Caco-2 (cell line): ENCODE measurements around the gene CCDC148. TPM values are rescaled to one million over a fixed set of nuclear protein-coding genes. Genes with fewer than 3 reads are reported as not detected.

ENCODE experiments used
- BruUV-seq: library from RNA; stranded (reverse); fragments of 400-500 nt; replicated peaks from 2 replicates; lab custom pipeline; 2021; lab: Mats Ljungman, UMichigan
- CTCF ChIA-PET: fragments of 300-600 bp; sonication (Branson Sonifier 250); formaldehyde crosslinking; loops from one replicate; lab custom pipeline; 2022; ENCODE audit warnings: antibody characterized with exemption; lab: Charles Lee
- POLR2A ChIA-PET: fragments of 300-600 bp; sonication (Branson Sonifier 250); formaldehyde crosslinking; loops from one replicate; lab custom pipeline; 2022; ENCODE audit warnings: antibody characterized with exemption; lab: Charles Lee
- DNase-seq, 2 experiments: peaks; one replicate each; pipeline versions ENCODE4 v3.0.0 to v3.0.0-alpha.2; 2020 to 2022
- H3K27me3 ChIP-seq: replicated peaks from 2 replicates; pipeline ENCODE4 v1.6.0; 2011; ENCODE audit warnings: low read length; ENCODE audit not compliant: control insufficient read depth, insufficient read depth
- H3K36me3 ChIP-seq: 2 replicates; pipeline ENCODE4 v1.5.1; 2011; ENCODE audit warnings: low read length; ENCODE audit not compliant: control insufficient read depth, insufficient read depth
- H3K4me1 ChIP-seq: fragments of 250-450 bp; sonication (Bioruptor Pico); 2 replicates; pipeline ENCODE4 v1.5.1; 2020; ENCODE audit warnings: mild to moderate bottlenecking
- H3K4me3 ChIP-seq: 2 replicates; pipeline ENCODE4 v1.5.1; 2011; ENCODE audit warnings: low read depth, mild to moderate bottlenecking, control low read depth, low read length
- H3K9me3 ChIP-seq: fragments of 250-450 bp; sonication (Bioruptor Pico); 2 replicates; pipeline ENCODE4 v1.5.1; 2020; ENCODE audit warnings: mild to moderate bottlenecking, moderate library complexity
- H3K27ac Mint-ChIP-seq: one replicate; pipeline ENCODE4 v1.8.0; 2022; ENCODE audit warnings: mixed read lengths; ENCODE audit not compliant: unreplicated experiment
- H3K27me3 Mint-ChIP-seq: one replicate; pipeline ENCODE4 v1.8.0; 2022; ENCODE audit warnings: mixed read lengths; ENCODE audit not compliant: insufficient read depth, unreplicated experiment
- H3K36me3 Mint-ChIP-seq: one replicate; pipeline ENCODE4 v1.8.0; 2022; ENCODE audit warnings: mild to moderate bottlenecking, mixed read lengths; ENCODE audit not compliant: insufficient read depth, unreplicated experiment
- H3K4me1 Mint-ChIP-seq: one replicate; pipeline ENCODE4 v1.8.0; 2022; ENCODE audit warnings: low read depth, mixed read lengths; ENCODE audit not compliant: unreplicated experiment
- H3K4me3 Mint-ChIP-seq: one replicate; pipeline ENCODE4 v1.8.0; 2022; ENCODE audit warnings: mild to moderate bottlenecking, moderate library complexity, mixed read lengths; ENCODE audit not compliant: unreplicated experiment
- H3K9me3 Mint-ChIP-seq: one replicate; pipeline ENCODE4 v1.8.0; 2022; ENCODE audit warnings: mixed read lengths; ENCODE audit not compliant: unreplicated experiment
- CTCF ChIP-seq, 2 experiments: fragments of 200-600 bp in 1 of 2; IDR thresholded peaks; 1 replicate in 1 of 2; 2 replicates in 1 of 2; pipeline versions ENCODE4 v1.5.1 to v1.8.0; 2011 to 2022; ENCODE audit warnings: antibody characterized with exemption in 1 of 2, control low read depth in 1 of 2, inconsistent platforms in 1 of 2, low read depth in 1 of 2, low read length in 1 of 2, mild to moderate bottlenecking in 1 of 2, moderate library complexity in 1 of 2; ENCODE audit not compliant: insufficient read depth in 1 of 2, severe bottlenecking in 1 of 2, unreplicated experiment in 1 of 2
- intact Hi-C: fragments of 100-400 bp; cut with micrococcal nuclease; formaldehyde crosslinking; loops from one replicate; pipeline ENCODE4 v1.10.0; 2022; ENCODE audit not compliant: unreplicated experiment
- total RNA-seq: library from RNA; stranded (reverse); gene quantifications from 2 replicates; pipeline ENCODE4 v1.2.3, GENCODE V29; 2022

The CCDC148 gene
- total RNA-seq, 1 experiment from 2014 or later, result 6.3 TPM

- intact Hi-C loops, result no loop called here
- DNase-seq, result no peak
- ChIA-PET POLR2A (no interaction called here), CTCF (no interaction called here)
- Mint-ChIP-seq H3K36me3 (no peaks in the 10 kb centered on the region), H3K27ac (no peak overlapping the region), H3K4me1 (no peaks in the 10 kb centered on the region), H3K4me3 (no peak overlapping the region), H3K9me3 (no peaks in the 10 kb centered on the region), H3K27me3 (no peaks in the 10 kb centered on the region)
- no peaks in the 10 kb centered on the region for H3K9me3 ChIP-seq
- H3K27me3 ChIP-seq, result no peaks in the 10 kb centered on the region
- no peak for TF ChIP-seq CTCF (IDR thresholded peaks at IDR 0.05; ENCODE audit: insufficient read depth in 1 of 2, low read depth in 1 of 2, low read length in 1 of 2, severe bottlenecking in 1 of 2, unreplicated experiment in 1 of 2)
- H3K36me3 ChIP-seq, result no peaks in the 10 kb centered on the region
- H3K4me1 ChIP-seq, result no peaks in the 10 kb centered on the region
- no peak overlapping the region for H3K4me3 ChIP-seq
- BruUV-seq, result no TSS peak
These were observed 214.3 kb downstream of the CCDC148 start for GRCh38 chr2:158242280-158242679.

DNA sequence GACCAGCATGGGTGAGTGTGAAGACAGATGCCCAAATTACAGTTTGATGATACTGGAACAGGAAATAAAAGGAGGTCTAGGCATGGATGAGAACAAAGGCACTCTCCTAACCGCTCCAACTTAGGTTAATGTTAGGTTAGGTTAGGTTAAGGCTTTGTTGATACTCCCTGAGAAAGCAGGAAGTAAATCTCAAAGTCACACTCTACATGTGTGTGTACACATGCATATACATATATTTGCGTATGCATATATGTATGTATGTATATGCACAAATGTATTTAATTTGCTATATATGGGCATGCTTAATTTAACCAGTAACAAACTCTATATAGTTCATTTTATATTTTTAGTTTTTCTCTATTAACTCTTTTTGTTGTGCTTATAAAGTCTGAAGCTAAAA is 215.6 kb downstream of the CCDC148 start:
- DNase-seq, result no peak
- ChIA-PET POLR2A (interaction anchor here (0.6 kb wide), 1 partner anchor 290 kb away, joined by 3 read pairs; no protein-coding TSS in a partner anchor), CTCF (no interaction called here)
- Mint-ChIP-seq H3K9me3 (no peaks in the 10 kb centered on the region), H3K27ac (no peak overlapping the region), H3K4me1 (no peaks in the 10 kb centered on the region), H3K36me3 (no peaks in the 10 kb centered on the region), H3K27me3 (no peaks in the 10 kb centered on the region), H3K4me3 (no peak overlapping the region)
- Histone ChIP-seq H3K27me3 (no peaks in the 10 kb centered on the region), H3K9me3 (no peaks in the 10 kb centered on the region), H3K4me3 (no peak overlapping the region), H3K36me3 (no peaks in the 10 kb centered on the region), H3K4me1 (no peaks in the 10 kb centered on the region)
- intact Hi-C loops, result no loop called here
- no TSS peak for BruUV-seq
- no peak for TF ChIP-seq CTCF (IDR thresholded peaks at IDR 0.05; ENCODE audit: insufficient read depth in 1 of 2, low read depth in 1 of 2, low read length in 1 of 2, severe bottlenecking in 1 of 2, unreplicated experiment in 1 of 2)

- no peak for TF ChIP-seq CTCF (IDR thresholded peaks at IDR 0.05; ENCODE audit: insufficient read depth in 1 of 2, low read depth in 1 of 2, low read length in 1 of 2, severe bottlenecking in 1 of 2, unreplicated experiment in 1 of 2)
- Mint-ChIP-seq H3K27ac (no peak overlapping the region), H3K27me3 (no peaks in the 10 kb centered on the region), H3K36me3 (no peaks in the 10 kb centered on the region), H3K9me3 (no peaks in the 10 kb centered on the region), H3K4me3 (no peak overlapping the region), H3K4me1 (no peaks in the 10 kb centered on the region)
- BruUV-seq, result no TSS peak
- Histone ChIP-seq H3K27me3 (no peaks in the 10 kb centered on the region; the same call in 1 of the 2 replicates), H3K36me3 (no peaks in the 10 kb centered on the region), H3K9me3 (no peaks in the 10 kb centered on the region), H3K4me1 (no peaks in the 10 kb centered on the region), H3K4me3 (no peak overlapping the region)
- intact Hi-C loops, result no loop called here
- DNase-seq, result no peak
- ChIA-PET POLR2A (no interaction called here), CTCF (interaction anchor here (0.9 kb wide), 1 partner anchor 59 kb away, joined by 5 read pairs; no protein-coding TSS in a partner anchor)
These were observed 217.3 kb downstream of the CCDC148 start for GRCh38 chr2:158239271-158239670.
